GM23338 (cell line): ENCODE data around the gene DOCK11. TPM values are rescaled to one million over a fixed set of nuclear protein-coding genes. Genes with fewer than 3 reads are reported as not detected.

Experiments
- ATAC-seq: fragments of 200-7000 bp; cut with Tn5 transposase; 3 replicates; pipeline ENCODE4 v1.9.1; 2020
- DNase-seq: peaks from one replicate; pipeline ENCODE4 v3.0.0-alpha.2; 2015; ENCODE audit warnings: low spot score
- H2AFZ ChIP-seq: fragments of 200-600 bp; sonication (generic); 2 replicates; pipeline ENCODE4 v1.8.0; 2016; ENCODE audit warnings: antibody characterized with exemption, mild to moderate bottlenecking, moderate library complexity
- H3F3A ChIP-seq: fragments of 200-600 bp; sonication (generic); replicated peaks from 2 replicates; pipeline ENCODE4 v1.8.0; 2017; ENCODE audit warnings: antibody characterized with exemption, mixed run types, low read depth
- H3K27ac ChIP-seq: fragments of 200-600 bp; sonication (generic); 2 replicates; pipeline ENCODE4 v1.6.1; 2016; ENCODE audit warnings: low read depth
- H3K27me3 ChIP-seq: fragments of 200-600 bp; sonication (generic); 2 replicates; pipeline ENCODE4 v1.8.0; 2016; ENCODE audit warnings: mild to moderate bottlenecking, mixed run types, moderate library complexity; ENCODE audit not compliant: insufficient read depth
- H3K36me3 ChIP-seq: fragments of 200-600 bp; sonication (generic); 2 replicates; pipeline ENCODE4 v1.8.0; 2016; ENCODE audit warnings: mild to moderate bottlenecking; ENCODE audit not compliant: insufficient read depth
- H3K4me1 ChIP-seq: fragments of 200-600 bp; sonication (generic); 2 replicates; pipeline ENCODE4 v1.8.0; 2016; ENCODE audit warnings: mild to moderate bottlenecking, moderate library complexity; ENCODE audit not compliant: insufficient read depth
- H3K4me2 ChIP-seq: fragments of 200-600 bp; sonication (generic); 2 replicates; pipeline ENCODE4 v1.7.1; 2017; ENCODE audit warnings: mixed run types
- H3K4me3 ChIP-seq: fragments of 200-600 bp; sonication (generic); 2 replicates; pipeline ENCODE4 v1.6.1; 2016; ENCODE audit warnings: mixed run types
- H3K79me2 ChIP-seq: fragments of 200-600 bp; sonication (generic); replicated peaks from 2 replicates; pipeline ENCODE4 v1.8.0; 2017; ENCODE audit warnings: mild to moderate bottlenecking; ENCODE audit not compliant: insufficient read depth
- H3K9me2 ChIP-seq: fragments of 200-600 bp; sonication (generic); 2 replicates; pipeline ENCODE4 v1.8.0; 2017; ENCODE audit not compliant: insufficient read depth
- H4K20me1 ChIP-seq: fragments of 200-600 bp; sonication (generic); replicated peaks from 2 replicates; pipeline ENCODE4 v1.8.0; 2017; ENCODE audit warnings: mild to moderate bottlenecking; ENCODE audit not compliant: insufficient read depth
- H3K27ac Mint-ChIP-seq: 2 replicates; pipeline ENCODE4 v1.8.0; 2020; ENCODE audit warnings: inconsistent platforms, mild to moderate bottlenecking, moderate library complexity, mixed read lengths
- H3K27me3 Mint-ChIP-seq: 3 replicates; pipeline ENCODE4 v1.8.0; 2022; ENCODE audit warnings: low read depth, mild to moderate bottlenecking, moderate library complexity, mixed read lengths, inconsistent platforms; ENCODE audit not compliant: insufficient read depth, poor library complexity
- H3K36me3 Mint-ChIP-seq: 3 replicates; pipeline ENCODE4 v1.8.0; 2021; ENCODE audit warnings: low read depth, mild to moderate bottlenecking, inconsistent platforms, moderate library complexity, mixed read lengths
- H3K4me1 Mint-ChIP-seq: 3 replicates; pipeline ENCODE4 v1.8.0; 2020; ENCODE audit warnings: mild to moderate bottlenecking, inconsistent platforms, mixed read lengths
- H3K4me3 Mint-ChIP-seq: 3 replicates; pipeline ENCODE4 v1.8.0; 2021; ENCODE audit warnings: moderate library complexity, mild to moderate bottlenecking, inconsistent platforms, mixed read lengths
- H3K9me3 Mint-ChIP-seq: 3 replicates; pipeline ENCODE4 v1.8.0; 2020; ENCODE audit warnings: moderate library complexity, mild to moderate bottlenecking, inconsistent platforms, mixed read lengths
- CREB1 ChIP-seq: fragments of 250-450 bp; sonication (Bioruptor Pico); IDR thresholded peaks from 2 replicates; pipeline ENCODE4 v1.5.0; 2020; ENCODE audit warnings: low read depth, mild to moderate bottlenecking, moderate library complexity
- CTCF ChIP-seq, 2 experiments: fragments of 200-600 bp in 1 of 2; sonication (generic) in 1 of 2; conservative IDR thresholded peaks; 2 replicates each; pipeline versions ENCODE4 v1.5.1 to v1.6.1; 2016 to 2017; ENCODE audit warnings: antibody characterized with exemption in 2 of 2, low read depth in 2 of 2, mild to moderate bottlenecking in 2 of 2, moderate library complexity in 1 of 2
- ETS1 ChIP-seq: IDR thresholded peaks from 2 replicates; pipeline ENCODE4 v1.6.1; 2016; ENCODE audit warnings: antibody characterized with exemption
- EZH2 ChIP-seq: fragments of 200-600 bp; sonication (generic); IDR thresholded peaks from one replicate; pipeline ENCODE4 v1.8.0; 2017; ENCODE audit warnings: antibody characterized with exemption, mild to moderate bottlenecking, low read depth; ENCODE audit not compliant: unreplicated experiment
- EZH2phosphoT487 ChIP-seq: fragments of 200-600 bp; sonication (generic); IDR thresholded peaks from one replicate; pipeline ENCODE4 v1.8.1; 2018; ENCODE audit warnings: antibody characterized with exemption; ENCODE audit not compliant: unreplicated experiment
- NANOG ChIP-seq: IDR thresholded peaks from 2 replicates; pipeline ENCODE4 v1.6.1; 2016; ENCODE audit warnings: antibody characterized with exemption, borderline replicate concordance
- POLR2AphosphoS5 ChIP-seq: IDR thresholded peaks from 2 replicates; pipeline ENCODE4 v1.6.1; 2016; ENCODE audit warnings: antibody characterized with exemption, low read depth
- REST ChIP-seq: IDR thresholded peaks from one replicate; pipeline ENCODE4 v1.6.1; 2018; ENCODE audit warnings: antibody characterized with exemption; ENCODE audit not compliant: unreplicated experiment
- STAT1 ChIP-seq: IDR thresholded peaks from one replicate; pipeline ENCODE4 v1.6.1; 2016; ENCODE audit warnings: antibody characterized with exemption; ENCODE audit not compliant: unreplicated experiment
- ZNF114 ChIP-seq: fragments of 250-450 bp; sonication (Bioruptor Pico); IDR thresholded peaks from 2 replicates; pipeline ENCODE4 v1.5.0; 2020; ENCODE audit warnings: mild to moderate bottlenecking, moderate library complexity
- ZNF331 ChIP-seq: fragments of 250-450 bp; sonication (Bioruptor Pico); IDR thresholded peaks from 2 replicates; pipeline ENCODE4 v1.5.0; 2020; ENCODE audit warnings: low read depth, mild to moderate bottlenecking, moderate library complexity
- polyA plus RNA-seq: library from polyadenylated mRNA; unstranded; fragments of >200 nt; fragmentation: Nextera tagmentation; extraction: Ambion mirVana; gene quantifications from 2 replicates; pipeline ENCODE4 v1.2.1, GENCODE V29; 2016
- total RNA-seq: library from RNA; depleted of rRNA; stranded (reverse); fragments of >200 nt; shearing (Covaris generic); gene quantifications from 2 replicates; pipeline ENCODE4 v1.2.3, GENCODE V29; 2014

Gene DOCK11
- total and polyA plus RNA-seq, 2 experiments from 2014 or later, result 6.0 to 12.3 TPM

- H4K20me1 ChIP-seq, result no peaks in the 10 kb centered on the region
- no peaks in the 10 kb centered on the region for H3K9me2 ChIP-seq
- no peaks in the 10 kb centered on the region for H3K36me3 Mint-ChIP-seq
- no peaks in the 10 kb centered on the region for H3K36me3 ChIP-seq
- H3K4me3 ChIP-seq, result no peak overlapping the region
- H3K4me3 Mint-ChIP-seq, result no peak overlapping the region
- no peaks in the 10 kb centered on the region for H3K79me2 ChIP-seq
- DNase-seq (no peak), ATAC-seq (no peak)
- H3K27ac Mint-ChIP-seq, result no peak overlapping the region
- TF ChIP-seq CTCF (conservative IDR thresholded peaks at IDR 0.05; ENCODE audit: low read depth in 2 of 2) (no peak), EZH2 (no peak), REST (no peak), ZNF331 (CRISPR knock-in tag) (no peak), ETS1 (no peak), EZH2phosphoT487 (no peak), NANOG (no peak), POLR2AphosphoS5 (no peak), CREB1 (CRISPR knock-in tag) (no peak), ZNF114 (CRISPR knock-in tag) (no peak), STAT1 (no peak)
- H2AFZ ChIP-seq, result no peak overlapping the region
- peaks cover 35% of the 10 kb centered on the region for H3K4me1 Mint-ChIP-seq
- H3K27me3 ChIP-seq, result no peaks in the 10 kb centered on the region
- no peaks in the 10 kb centered on the region for H3K27me3 Mint-ChIP-seq
- no peak overlapping the region for H3K4me2 ChIP-seq
- H3K4me1 ChIP-seq, result peaks cover 39% of the 10 kb centered on the region
- no peaks in the 10 kb centered on the region for H3F3A ChIP-seq
- no peaks in the 10 kb centered on the region for H3K9me3 Mint-ChIP-seq
- H3K27ac ChIP-seq, result no peak overlapping the region
Observed at GRCh38 chrX:118538386-118538785, 42.8 kb downstream of the DOCK11 start.
